Activated CD4-positive, alpha-beta memory T cell treated with anti-CD3 and anti-CD28 coated beads for 36 hours (primary cell): Measurements from ENCODE around the gene ELMOD1. TPM values are rescaled to one million over a fixed set of nuclear protein-coding genes. Genes with fewer than 3 reads are reported as not detected.

ENCODE experiments used
- CTCF ChIA-PET: fragments of 350-600 bp; sonication (Branson Sonifier 250); formaldehyde crosslinking; loops from one replicate; lab custom pipeline; 2021; ENCODE audit warnings: antibody characterized with exemption, inconsistent platforms; lab: Charles Lee
- POLR2A ChIA-PET: fragments of 350-600 bp; sonication (Branson Sonifier 250); formaldehyde crosslinking; loops from one replicate; lab custom pipeline; 2021; ENCODE audit warnings: antibody characterized with exemption; lab: Charles Lee
- DNase-seq: peaks from one replicate; pipeline ENCODE4 v3.0.0-alpha.2; 2020
- H3K27ac Mint-ChIP-seq: one replicate; pipeline ENCODE4 v1.8.0; 2021; ENCODE audit warnings: mixed read lengths
- H3K27me3 Mint-ChIP-seq: one replicate; pipeline ENCODE4 v1.8.0; 2021; ENCODE audit warnings: mixed read lengths
- H3K36me3 Mint-ChIP-seq: one replicate; pipeline ENCODE4 v1.8.0; 2021; ENCODE audit warnings: mixed read lengths
- H3K4me1 Mint-ChIP-seq: one replicate; pipeline ENCODE4 v1.8.0; 2021; ENCODE audit warnings: low read depth, mixed read lengths
- H3K4me3 Mint-ChIP-seq: one replicate; pipeline ENCODE4 v1.8.0; 2021; ENCODE audit warnings: mild to moderate bottlenecking, mixed read lengths
- H3K9me3 Mint-ChIP-seq: one replicate; pipeline ENCODE4 v1.8.0; 2021; ENCODE audit warnings: mixed read lengths
- intact Hi-C: fragments of 100-400 bp; cut with micrococcal nuclease; formaldehyde crosslinking; loops from one replicate; pipeline ENCODE4 v1.15.1; 2023
- total RNA-seq, 2 experiments: library from RNA; stranded (reverse); gene quantifications; one replicate each; pipeline ENCODE4 v1.2.3, GENCODE V29; 2021

ELMOD1 gene
- total RNA-seq, 2 experiments from 2014 or later: 0.12 TPM; not detected in 1

GRCh38 chr11:107710301-107710700 lies 119.4 kb downstream of the ELMOD1 start:
- H3K36me3 Mint-ChIP-seq: no peaks in the 10 kb centered on the region
- CTCF ChIA-PET: interaction anchor here (0.7 kb wide), 1 partner anchor 130 kb away, joined by 3 read pairs; no protein-coding TSS in a partner anchor
- no peak overlapping the region for H3K4me3 Mint-ChIP-seq
- H3K9me3 Mint-ChIP-seq: no peaks in the 10 kb centered on the region
- no peak overlapping the region for H3K27ac Mint-ChIP-seq
- POLR2A ChIA-PET: no interaction called here
- no peaks in the 10 kb centered on the region for H3K4me1 Mint-ChIP-seq
- no peak for DNase-seq
- intact Hi-C loops: no loop called here
- peaks cover 15% of the 10 kb centered on the region for H3K27me3 Mint-ChIP-seq

GRCh38 chr11:107711861-107712755 lies 121.2 kb downstream of the ELMOD1 start, which contains the start of gene SLN:
Gene SLN (minus strand): TSS chr11:107712056.
- intact Hi-C loops: no loop called here
- no peak within 1 kb of the TSS for H3K4me3 Mint-ChIP-seq
- H3K27me3 Mint-ChIP-seq: peaks cover 18% of the 10 kb centered on the region
- no peak for DNase-seq
- H3K9me3 Mint-ChIP-seq: no peaks in the 10 kb centered on the region
- CTCF ChIA-PET: no interaction called here
- no peaks in the 10 kb centered on the region for H3K36me3 Mint-ChIP-seq
- POLR2A ChIA-PET: no interaction called here
- no peak within 1 kb of the TSS for H3K27ac Mint-ChIP-seq
- no peaks in the 10 kb centered on the region for H3K4me1 Mint-ChIP-seq

- DNase-seq: no peak
- Mint-ChIP-seq H3K36me3 (no peaks in the 10 kb centered on the region), H3K4me3 (no peak overlapping the region), H3K4me1 (no peaks in the 10 kb centered on the region), H3K9me3 (no peaks in the 10 kb centered on the region), H3K27ac (no peak overlapping the region), H3K27me3 (peaks cover 18% of the 10 kb centered on the region)
- intact Hi-C loops: no loop called here
- ChIA-PET CTCF (no interaction called here), POLR2A (no interaction called here)
Observed at GRCh38 chr11:107713009-107713408, 122.1 kb downstream of the ELMOD1 start.

Other genes with a start within 250 kb of the ELMOD1 start
- 10 to 100 TPM; 14.0 to 14.4 TPM for gene CWF19L2, start 133.3 kb upstream of the ELMOD1 start, total RNA-seq
- 10 to 100 TPM in 1 of 2 experiments, 1 to 10 TPM in 1; 9.3 to 11.2 TPM for gene ALKBH8, start 25.4 kb upstream of the ELMOD1 start, total RNA-seq
- not detected for gene SLN, start 120.9 kb downstream of the ELMOD1 start, total RNA-seq